Loucy (cell line): ENCODE results near the gene TAS2R38.

Source experiments
- CTCF ChIP-seq: fragments of 200-600 bp; sonication (generic); conservative IDR thresholded peaks from 2 replicates; pipeline ENCODE4 v1.5.1; 2014; ENCODE audit warnings: mild to moderate bottlenecking, antibody characterized with exemption, low read length
- EZH2phosphoT487 ChIP-seq: fragments of 200-600 bp; IDR thresholded peaks from 2 replicates; pipeline ENCODE4 v1.6.1; 2018; ENCODE audit warnings: antibody characterized with exemption, mild to moderate bottlenecking, moderate library complexity, borderline replicate concordance

GRCh38 chr7:141999058-141999623 is 25.6 kb upstream of the TAS2R38 start:
- TF ChIP-seq CTCF (no peak), EZH2phosphoT487 (no peak)
